HEK293T (cell line): ENCODE data around the gene PEAK1.

ENCODE experiments used
- CTCF ChIA-PET: fragments of 350-600 bp; formaldehyde crosslinking; extraction: SDS; loops from one replicate; lab custom pipeline; 2021; ENCODE audit warnings: antibody characterized with exemption, inconsistent platforms; lab: Yijun Ruan, JAX
- POLR2A ChIA-PET: fragments of 350-600 bp; formaldehyde crosslinking; extraction: SDS; loops from one replicate; lab custom pipeline; 2020; ENCODE audit warnings: antibody characterized with exemption, inconsistent platforms; lab: Yijun Ruan, JAX
- DNase-seq: peaks from one replicate; pipeline ENCODE4 v3.0.0; 2012; ENCODE audit warnings: mixed read lengths; ENCODE audit errors: extremely low spot score
- ARNT ChIP-seq: fragments of 450-650 bp; IDR thresholded peaks from 2 replicates; pipeline ENCODE4 v1.6.1; 2017; ENCODE audit warnings: mild to moderate bottlenecking
- BHLHE40 ChIP-seq: fragments of 450-650 bp; IDR thresholded peaks from 2 replicates; pipeline ENCODE4 v1.6.1; 2016; ENCODE audit warnings: mild to moderate bottlenecking, moderate library complexity, borderline replicate concordance
- CTBP1 ChIP-seq: fragments of 450-650 bp; IDR thresholded peaks from 2 replicates; pipeline ENCODE4 v1.6.1; 2016; ENCODE audit warnings: borderline replicate concordance
- ELF4 ChIP-seq: fragments of 450-650 bp; IDR thresholded peaks from 2 replicates; pipeline ENCODE4 v1.6.1; 2017; ENCODE audit warnings: antibody characterized with exemption
- FOXA1 ChIP-seq: fragments of 450-650 bp; IDR thresholded peaks from 2 replicates; pipeline ENCODE4 v1.6.1; 2016; ENCODE audit warnings: mild to moderate bottlenecking
- FOXK2 ChIP-seq: fragments of 450-650 bp; IDR thresholded peaks from 2 replicates; pipeline ENCODE4 v1.6.1; 2016; ENCODE audit warnings: mild to moderate bottlenecking
- FOXM1 ChIP-seq: fragments of 450-650 bp; IDR thresholded peaks from 2 replicates; pipeline ENCODE4 v1.6.1; 2017; ENCODE audit warnings: mild to moderate bottlenecking, borderline replicate concordance
- HDGF ChIP-seq: fragments of 450-650 bp; IDR thresholded peaks from 2 replicates; pipeline ENCODE4 v1.6.1; 2017; ENCODE audit warnings: antibody characterized with exemption, borderline replicate concordance
- L3MBTL2 ChIP-seq: fragments of 450-650 bp; conservative IDR thresholded peaks from 2 replicates; pipeline ENCODE4 v1.6.1; 2016; ENCODE audit warnings: mild to moderate bottlenecking
- LEF1 ChIP-seq: fragments of 450-650 bp; IDR thresholded peaks from 2 replicates; pipeline ENCODE4 v1.6.1; 2017; ENCODE audit warnings: mild to moderate bottlenecking, borderline replicate concordance
- NFRKB ChIP-seq: fragments of 450-650 bp; IDR thresholded peaks from 2 replicates; pipeline ENCODE4 v1.6.1; 2016; ENCODE audit warnings: mild to moderate bottlenecking, moderate library complexity
- SP1 ChIP-seq: fragments of 450-650 bp; IDR thresholded peaks from 2 replicates; pipeline ENCODE4 v1.6.1; 2017
- SUZ12 ChIP-seq: fragments of 450-650 bp; IDR thresholded peaks from 2 replicates; pipeline ENCODE4 v1.6.1; 2016; ENCODE audit warnings: mild to moderate bottlenecking
- TARDBP ChIP-seq: fragments of 450-650 bp; IDR thresholded peaks from 2 replicates; pipeline ENCODE4 v1.6.1; 2016
- ZNF384 ChIP-seq: fragments of 450-650 bp; IDR thresholded peaks from 2 replicates; pipeline ENCODE4 v1.6.1; 2016
- TF ChIP-seq, protein P1 (sequence below): fragments of 450-650 bp; IDR thresholded peaks from 2 replicates; pipeline ENCODE4 v1.6.1; 2016

PEAK1 gene

DNA sequence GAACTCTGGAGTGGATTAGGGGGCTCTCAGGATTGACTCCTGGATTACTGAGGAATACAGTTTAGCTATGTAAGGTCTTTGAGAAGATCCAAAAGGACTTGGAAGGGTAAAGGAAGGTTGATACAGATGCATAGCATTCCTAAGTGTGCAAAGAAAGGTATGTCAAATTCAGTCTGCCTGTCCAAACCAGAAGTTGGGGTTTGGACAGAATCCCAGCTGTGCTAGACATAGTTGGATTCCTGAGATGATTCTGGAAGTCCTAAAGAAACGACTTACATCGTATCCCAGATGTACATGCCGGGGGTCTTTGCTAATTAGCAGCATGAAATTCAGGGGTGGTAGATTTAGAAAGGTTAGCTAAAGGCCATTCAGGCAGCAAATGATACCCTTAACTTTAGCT is 251.3 kb downstream of the PEAK1 start:
- CTCF ChIA-PET = interaction anchor here (1.2 kb wide), 1 partner anchor 21 kb away, joined by 6 read pairs; no protein-coding TSS in a partner anchor
- no peak for DNase-seq
- TF ChIP-seq ZNF384 = no peak
- TF ChIP-seq HDGF = no peak
- no peak for TF ChIP-seq TARDBP
- POLR2A ChIA-PET = no interaction called here

DNA sequence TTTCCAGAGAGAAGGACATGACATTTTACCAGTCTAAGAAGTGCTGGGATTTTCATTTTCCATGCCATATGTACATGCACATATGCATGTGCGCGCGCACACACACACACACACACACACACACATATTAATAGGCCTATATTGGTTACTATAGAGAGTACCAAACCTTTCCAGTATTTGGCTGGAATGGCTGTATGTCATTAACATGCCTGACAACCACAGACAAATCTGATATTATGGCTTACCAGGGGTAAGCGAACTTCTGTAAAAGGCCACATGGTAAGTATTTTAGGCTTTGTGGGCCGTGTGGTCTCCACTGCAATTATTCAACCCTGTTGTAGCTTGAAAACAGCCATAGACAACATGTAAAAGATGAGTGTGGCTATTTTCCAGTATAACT is 251.8 kb downstream of the PEAK1 start:
- no peak for DNase-seq
- CTCF ChIA-PET = interaction anchor here (0.6 to 1.2 kb wide), 2 partner anchors 19 to 21 kb away, joined by 3 to 6 read pairs; no protein-coding TSS in a partner anchor
- POLR2A ChIA-PET = no interaction called here
- no peak for TF ChIP-seq ELF4
- no peak for TF ChIP-seq L3MBTL2
- no peak for TF ChIP-seq BHLHE40
- no peak for TF ChIP-seq CTBP1
- no peak for TF ChIP-seq FOXM1
- TF ChIP-seq ARNT = no peak
- no peak for TF ChIP-seq FOXK2
- TF ChIP-seq ZNF384 = no peak
- TF ChIP-seq NFRKB = no peak
- TF ChIP-seq TARDBP = no peak
- TF ChIP-seq SP1 = no peak
- TF ChIP-seq LEF1 = no peak
- TF ChIP-seq, protein P1, sequence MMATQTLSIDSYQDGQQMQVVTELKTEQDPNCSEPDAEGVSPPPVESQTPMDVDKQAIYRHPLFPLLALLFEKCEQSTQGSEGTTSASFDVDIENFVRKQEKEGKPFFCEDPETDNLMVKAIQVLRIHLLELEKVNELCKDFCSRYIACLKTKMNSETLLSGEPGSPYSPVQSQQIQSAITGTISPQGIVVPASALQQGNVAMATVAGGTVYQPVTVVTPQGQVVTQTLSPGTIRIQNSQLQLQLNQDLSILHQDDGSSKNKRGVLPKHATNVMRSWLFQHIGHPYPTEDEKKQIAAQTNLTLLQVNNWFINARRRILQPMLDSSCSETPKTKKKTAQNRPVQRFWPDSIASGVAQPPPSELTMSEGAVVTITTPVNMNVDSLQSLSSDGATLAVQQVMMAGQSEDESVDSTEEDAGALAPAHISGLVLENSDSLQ = no peak
- no peak for TF ChIP-seq FOXA1
- no peak for TF ChIP-seq HDGF
- no peak for TF ChIP-seq SUZ12

DNA sequence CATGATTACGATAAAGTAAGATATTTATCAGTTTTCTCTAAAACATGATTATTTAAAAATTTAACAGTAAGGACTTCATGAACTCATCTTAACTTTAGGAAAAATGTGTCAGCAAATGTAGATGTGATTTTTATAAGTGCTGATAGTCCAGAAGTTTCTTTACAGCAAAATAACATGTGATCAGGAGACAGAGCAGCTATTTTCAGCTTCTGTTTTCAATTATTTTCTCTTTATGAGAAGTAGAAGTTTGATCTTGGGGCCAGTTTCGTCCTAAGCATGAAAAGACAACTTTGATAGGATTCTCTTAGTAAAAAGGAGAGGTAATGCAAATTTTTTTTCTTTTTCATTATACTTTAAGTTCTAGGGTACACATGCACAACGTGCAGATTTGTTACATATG is 252.5 kb downstream of the PEAK1 start:
- TF ChIP-seq CTBP1 = no peak
- no peak for DNase-seq
- ChIA-PET CTCF (interaction anchor here (0.6 kb wide), 1 partner anchor 19 kb away, joined by 3 read pairs; no protein-coding TSS in a partner anchor), POLR2A (no interaction called here)

DNA sequence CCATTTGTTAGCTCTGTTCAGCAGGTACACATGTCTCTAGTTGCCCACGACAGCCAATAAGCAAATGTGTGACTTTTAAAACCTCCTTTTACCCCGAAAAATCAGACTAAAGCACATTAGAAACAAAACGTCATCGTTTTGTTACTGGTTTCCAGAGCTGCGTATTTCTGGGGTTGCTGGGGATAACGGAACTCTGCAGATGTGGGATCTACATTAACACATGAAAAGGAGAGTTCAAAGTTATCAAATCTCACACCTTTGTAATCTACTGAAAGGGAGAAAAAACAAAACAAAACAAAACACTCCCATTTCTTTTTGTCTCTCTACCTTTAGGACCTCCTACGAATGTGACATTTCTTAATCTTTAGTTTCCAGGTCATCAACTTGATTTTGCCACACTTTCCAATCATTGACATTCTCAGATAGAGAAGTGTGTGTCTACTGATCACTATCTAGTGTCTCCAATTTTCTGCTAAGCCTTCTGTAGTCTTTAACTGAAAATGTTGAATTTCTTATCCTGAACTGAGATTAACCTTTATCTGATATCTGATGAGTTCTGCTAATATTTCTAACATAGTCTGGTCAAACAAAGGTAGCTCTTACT is 256.0 kb downstream of the PEAK1 start:
- ChIA-PET CTCF (interaction anchor here (0.6 kb wide), 1 partner anchor 15 kb away, joined by 3 read pairs; no protein-coding TSS in a partner anchor), POLR2A (no interaction called here)
- no peak for TF ChIP-seq SP1
- TF ChIP-seq NFRKB = no peak
- no peak for TF ChIP-seq ARNT
- no peak for TF ChIP-seq BHLHE40
- TF ChIP-seq LEF1 = no peak
- TF ChIP-seq FOXA1 = no peak
- TF ChIP-seq, protein P1 = no peak
- TF ChIP-seq CTBP1 = no peak
- TF ChIP-seq ZNF384 = no peak
- no peak for TF ChIP-seq FOXM1
- TF ChIP-seq HDGF = no peak

DNA sequence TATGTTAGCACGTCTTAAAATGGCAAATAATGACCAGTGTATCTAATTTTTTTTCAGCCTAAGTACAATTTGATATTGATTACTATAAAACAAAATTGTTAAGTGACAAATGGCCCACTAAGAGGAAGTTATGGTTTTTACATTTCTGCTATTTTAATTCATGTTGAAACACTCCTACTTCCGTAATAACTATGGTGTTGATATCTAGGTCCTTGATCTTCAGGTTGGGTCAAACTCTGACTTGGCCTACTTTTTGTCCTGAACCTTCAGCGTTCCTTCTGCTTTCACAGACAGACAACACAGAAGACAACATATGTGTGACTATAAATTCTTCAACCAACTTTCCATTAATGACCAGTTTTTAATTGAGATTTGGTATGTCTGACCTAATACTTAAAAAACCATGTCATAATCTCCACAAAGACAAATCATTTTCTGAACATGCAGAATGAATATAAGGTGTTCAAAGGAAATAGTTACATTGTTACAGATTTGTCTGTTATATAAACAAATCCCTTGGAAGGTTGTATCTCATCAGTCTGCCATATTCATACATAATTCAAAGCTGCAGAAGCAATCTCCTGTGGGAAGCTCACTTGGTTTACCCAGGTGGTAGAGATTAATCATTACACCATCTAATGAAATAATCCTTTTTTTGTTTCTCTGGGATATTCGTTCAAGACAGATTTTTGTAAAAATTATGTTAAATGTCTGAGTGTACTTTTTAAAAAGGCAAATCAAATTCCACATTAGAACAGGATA is 256.9 kb downstream of the PEAK1 start:
- ChIA-PET CTCF (no interaction called here), POLR2A (no interaction called here)
- no peak for DNase-seq
- TF ChIP-seq L3MBTL2 (no peak), TARDBP (no peak), CTBP1 (no peak), FOXA1 (no peak), HDGF (no peak), LEF1 (no peak), ZNF384 (no peak), SUZ12 (no peak), FOXM1 (no peak), SP1 (no peak)
- TF ChIP-seq, protein P1 = no peak

More for the DNA sequence above, 256.0 kb downstream of the PEAK1 start:
- DNase-seq = no peak
